Keratinocyte (primary cell): Measurements from ENCODE around the gene ASTN1. TPM values are rescaled to one million over a fixed set of nuclear protein-coding genes. Genes with fewer than 3 reads are reported as not detected.

Source experiments
- DNase-seq: peaks from one replicate; pipeline ENCODE4 v3.0.0-alpha.2; 2011; ENCODE audit warnings: low read depth, missing footprints, low spot score
- FAIRE-seq: peaks from 2 replicates; lab custom pipeline; 2011; peaks lifted over from hg19 to GRCh38; lab: Jason Lieb, UNC
- H2AFZ ChIP-seq: 2 replicates; pipeline ENCODE4 v1.6.0; 2012; ENCODE audit warnings: low read length, control low read depth, inconsistent platforms; ENCODE audit not compliant: control insufficient read depth
- H3K27ac ChIP-seq: 2 replicates; pipeline ENCODE4 v1.5.1; 2011; ENCODE audit warnings: low read length; ENCODE audit not compliant: control insufficient read depth, insufficient read depth
- H3K27me3 ChIP-seq: 3 replicates; pipeline ENCODE4 v1.6.0; 2011; ENCODE audit warnings: low read length; ENCODE audit not compliant: control insufficient read depth, insufficient read depth; ENCODE audit errors: extremely low read depth
- H3K36me3 ChIP-seq, 2 experiments: 2 replicates in 1 of 2; 3 replicates in 1 of 2; pipeline ENCODE4 v1.5.1; 2011; ENCODE audit warnings: low read length in 2 of 2, mild to moderate bottlenecking in 1 of 2; ENCODE audit not compliant: control insufficient read depth in 2 of 2, insufficient read depth in 2 of 2; ENCODE audit errors: extremely low read depth in 1 of 2
- H3K4me1 ChIP-seq: 3 replicates; pipeline ENCODE4 v1.5.1; 2011; ENCODE audit warnings: low read length; ENCODE audit not compliant: control insufficient read depth, insufficient read depth; ENCODE audit errors: extremely low read depth
- H3K4me2 ChIP-seq: 3 replicates; pipeline ENCODE4 v1.6.0; 2011; ENCODE audit warnings: low read depth, low read length; ENCODE audit not compliant: control insufficient read depth, insufficient read depth; ENCODE audit errors: extremely low read depth
- H3K4me3 ChIP-seq, 3 experiments: fragments of 200-600 bp in 1 of 3; sonication (generic) in 1 of 3; 2 replicates in 2 of 3; 3 replicates in 1 of 3; pipeline ENCODE4 v1.5.1; 2011 to 2016; ENCODE audit warnings: low read length in 3 of 3, mild to moderate bottlenecking in 3 of 3, control low read depth in 2 of 3, inconsistent platforms in 1 of 3, low read depth in 1 of 3, mixed read lengths in 1 of 3, mixed run types in 1 of 3, moderate library complexity in 1 of 3; ENCODE audit not compliant: control insufficient read depth in 2 of 3, insufficient read depth in 2 of 3; ENCODE audit errors: extremely low read depth in 1 of 3
- H3K79me2 ChIP-seq: 2 replicates; pipeline ENCODE4 v1.6.0; 2012; ENCODE audit warnings: low read length; ENCODE audit not compliant: control insufficient read depth, insufficient read depth
- H3K9ac ChIP-seq: 3 replicates; pipeline ENCODE4 v1.6.0; 2011; ENCODE audit warnings: low read length; ENCODE audit not compliant: control insufficient read depth, insufficient read depth; ENCODE audit errors: extremely low read depth
- H3K9me1 ChIP-seq: 3 replicates; pipeline ENCODE4 v1.6.0; 2011; ENCODE audit warnings: low read length; ENCODE audit not compliant: control insufficient read depth, insufficient read depth; ENCODE audit errors: extremely low read depth
- H3K9me3 ChIP-seq: 2 replicates; pipeline ENCODE4 v1.5.1; 2012; ENCODE audit warnings: low read depth, low read length; ENCODE audit not compliant: control insufficient read depth
- H4K20me1 ChIP-seq: 3 replicates; pipeline ENCODE4 v1.6.0; 2011; ENCODE audit warnings: low read length; ENCODE audit not compliant: control insufficient read depth, insufficient read depth; ENCODE audit errors: extremely low read depth
- CTCF ChIP-seq, 3 experiments: IDR thresholded peaks in 1 of 3; conservative IDR thresholded peaks in 1 of 3; optimal IDR thresholded peaks in 1 of 3; 2 replicates in 2 of 3; 3 replicates in 1 of 3; pipeline versions ENCODE3 to v1.5.1; 2011; ENCODE audit warnings: low read length in 3 of 3, mild to moderate bottlenecking in 3 of 3, moderate library complexity in 2 of 3, control low read depth in 1 of 3, inconsistent platforms in 1 of 3; ENCODE audit not compliant: insufficient read depth in 2 of 3; ENCODE audit errors: extremely low read depth in 1 of 3
- EZH2 ChIP-seq: IDR thresholded peaks from one replicate; pipeline ENCODE4 v1.6.1; 2012; ENCODE audit warnings: inconsistent platforms, mild to moderate bottlenecking, low read length, moderate library complexity
- dilution Hi-C: fragments of 300-500 bp; cut with MboI; formaldehyde crosslinking; loops from one replicate; pipeline ENCODE4 v1.7.0; 2020; ENCODE audit warnings: low sequenced_read_pairs; ENCODE audit not compliant: extremely low pct_ligation_motif_present
- polyA plus RNA-seq, 5 experiments: library from polyadenylated mRNA; depleted of rRNA in 3 of 5; stranded (reverse) in 3 of 5; stranded (forward) in 1 of 5; unstranded in 1 of 5; fragments of >200 nt; gene quantifications; 1 replicate in 1 of 5; 2 replicates in 3 of 5; 3 replicates in 1 of 5; pipeline versions ENCODE4 v1.2.1 to v1.2.3, GENCODE V29; 2011 to 2012; ENCODE audit warnings: missing spikeins in 2 of 5, low read depth in 1 of 5, low replicate concordance in 1 of 5

The ASTN1 gene
- polyA plus RNA-seq, 1 donor (not counting 4 experiments of a cell fraction or from before 2014, with no cell fraction given): 0.08 TPM

- H3K9ac ChIP-seq: no peak overlapping the region
- no peak for DNase-seq
- no peaks in the 10 kb centered on the region for H4K20me1 ChIP-seq
- H3K27me3 ChIP-seq: peaks cover 53% of the 10 kb centered on the region
- no peaks in the 10 kb centered on the region for H3K36me3 ChIP-seq
- no peaks in the 10 kb centered on the region for H3K79me2 ChIP-seq
- H3K4me2 ChIP-seq: no peak overlapping the region
- dilution Hi-C loops: no loop called here
- no peak overlapping the region for H3K4me3 ChIP-seq
- H3K9me1 ChIP-seq: no peaks in the 10 kb centered on the region
- H3K27ac ChIP-seq: no peak overlapping the region
- no peaks in the 10 kb centered on the region for H3K9me3 ChIP-seq
- FAIRE-seq: no peak
- no peak for TF ChIP-seq EZH2
- no peak for TF ChIP-seq CTCF (optimal IDR thresholded peaks at IDR 0.05 in 1 of 3, IDR thresholded peaks at IDR 0.05 in 1 of 3, conservative IDR thresholded peaks at IDR 0.05 in 1 of 3; ENCODE audit: extremely low read depth in 1 of 3, insufficient read depth in 2 of 3, low read length in 3 of 3)
- peaks cover 2% of the 10 kb centered on the region for H3K4me1 ChIP-seq
- H2AFZ ChIP-seq: no peak overlapping the region
These were observed 10.6 kb upstream of the ASTN1 start for GRCh38 chr1:177174921-177175634.

GRCh38 chr1:177173976-177174375 lies 9.5 kb upstream of the ASTN1 start:
- peaks cover 55% of the 10 kb centered on the region for H3K27me3 ChIP-seq
- no peaks in the 10 kb centered on the region for H4K20me1 ChIP-seq
- dilution Hi-C loops: no loop called here
- no peak overlapping the region for H3K4me2 ChIP-seq
- H3K4me1 ChIP-seq: peaks cover 2% of the 10 kb centered on the region
- FAIRE-seq: no peak
- no peaks in the 10 kb centered on the region for H3K36me3 ChIP-seq
- no peak overlapping the region for H3K4me3 ChIP-seq
- H3K27ac ChIP-seq: no peak overlapping the region
- H3K79me2 ChIP-seq: no peaks in the 10 kb centered on the region
- H2AFZ ChIP-seq: no peak overlapping the region
- H3K9me1 ChIP-seq: no peaks in the 10 kb centered on the region
- no peak for TF ChIP-seq CTCF (optimal IDR thresholded peaks at IDR 0.05 in 1 of 3, IDR thresholded peaks at IDR 0.05 in 1 of 3, conservative IDR thresholded peaks at IDR 0.05 in 1 of 3; ENCODE audit: extremely low read depth in 1 of 3, insufficient read depth in 2 of 3, low read length in 3 of 3)
- no peak for TF ChIP-seq EZH2
- no peak overlapping the region for H3K9ac ChIP-seq
- DNase-seq: no peak
- H3K9me3 ChIP-seq: no peaks in the 10 kb centered on the region
